C1 segment of cervical spinal cord (tissue), 14 donors: ENCODE data around the gene IL17RD.
"Not testable (repeated sequence)": the region's sequence is repeated elsewhere in the genome, so short reads cannot be mapped to it uniquely, and the experiment has no call there.

ENCODE experiments used
- DNase-seq, 14 donors: peaks; one replicate each; lab custom pipeline; 2025; lab: John Stamatoyannopoulos, UW

IL17RD gene

DNA sequence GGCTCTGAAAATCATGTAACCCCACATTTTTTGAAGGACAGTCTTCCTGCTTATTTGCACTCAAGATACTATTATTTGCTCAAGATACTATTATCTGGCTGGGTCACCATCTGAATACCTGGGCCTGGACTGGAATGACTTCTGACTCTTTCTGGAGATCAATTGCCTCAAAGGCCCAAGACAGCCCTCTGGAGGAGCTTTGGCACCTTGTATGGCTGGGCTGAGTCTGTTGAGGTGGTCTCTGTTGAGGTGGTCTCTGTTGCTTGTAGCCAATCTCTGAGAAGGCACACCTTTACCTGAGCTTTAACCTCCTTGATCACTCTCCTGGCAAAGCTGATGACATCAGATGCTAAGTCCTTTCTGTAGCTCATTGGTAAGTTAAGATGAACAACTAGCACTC is 71.7 kb downstream of the IL17RD start:
- DNase-seq = no peak

DNA sequence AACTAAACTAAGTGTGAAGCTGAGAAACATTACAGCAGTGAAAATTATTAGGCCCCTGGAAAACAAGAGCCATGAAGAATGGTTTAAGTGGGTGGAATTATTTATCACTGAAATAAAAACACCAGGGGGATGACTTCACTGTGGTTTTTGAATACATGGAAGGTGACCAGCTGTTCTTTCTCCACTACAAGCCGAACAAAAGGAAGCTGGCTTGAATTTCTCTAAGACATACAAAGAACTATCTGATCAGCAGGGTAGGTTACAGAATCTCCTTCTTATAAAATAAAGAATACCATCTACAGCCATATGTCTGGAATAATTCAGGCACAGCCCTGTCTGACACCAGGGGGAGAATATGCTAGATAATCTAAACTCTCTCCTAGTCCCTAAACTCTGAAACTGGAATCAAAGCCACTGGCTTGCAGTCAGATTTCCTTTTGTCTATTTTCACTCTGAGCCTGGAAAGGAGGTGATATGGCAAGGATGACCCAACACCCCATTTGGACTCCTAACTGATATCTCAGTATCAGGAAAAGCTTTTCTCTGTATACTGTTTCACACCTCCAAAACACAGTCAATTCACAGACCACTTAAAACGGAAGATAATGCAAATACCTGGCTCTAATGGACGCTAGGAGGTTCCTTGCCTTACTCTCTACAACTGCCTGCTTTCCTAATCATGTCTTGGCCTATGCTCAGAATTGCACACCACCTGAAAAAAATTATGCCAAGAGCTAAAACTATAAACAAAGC is 73.5 kb downstream of the IL17RD start:
- no peak for DNase-seq

DNA sequence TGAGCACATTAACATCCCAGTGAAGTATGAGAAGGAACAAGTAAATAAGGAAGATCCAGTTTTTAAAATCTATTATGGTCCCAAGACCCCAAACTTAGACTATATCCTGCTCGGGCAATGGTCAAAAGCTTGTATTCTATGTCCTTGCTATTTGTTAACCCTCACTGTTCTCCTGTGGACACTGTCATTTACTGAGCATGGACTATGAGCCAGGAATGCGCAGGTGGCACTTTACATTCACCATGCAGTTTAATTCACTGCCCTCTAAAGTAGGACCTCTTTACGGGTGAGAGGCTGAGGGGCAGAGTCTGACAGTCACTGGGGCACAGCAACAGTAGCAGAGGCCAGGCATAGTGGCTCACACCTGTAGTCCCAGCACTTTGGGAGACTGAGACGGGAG is 76.1 kb downstream of the IL17RD start:
- no peak for DNase-seq

DNA sequence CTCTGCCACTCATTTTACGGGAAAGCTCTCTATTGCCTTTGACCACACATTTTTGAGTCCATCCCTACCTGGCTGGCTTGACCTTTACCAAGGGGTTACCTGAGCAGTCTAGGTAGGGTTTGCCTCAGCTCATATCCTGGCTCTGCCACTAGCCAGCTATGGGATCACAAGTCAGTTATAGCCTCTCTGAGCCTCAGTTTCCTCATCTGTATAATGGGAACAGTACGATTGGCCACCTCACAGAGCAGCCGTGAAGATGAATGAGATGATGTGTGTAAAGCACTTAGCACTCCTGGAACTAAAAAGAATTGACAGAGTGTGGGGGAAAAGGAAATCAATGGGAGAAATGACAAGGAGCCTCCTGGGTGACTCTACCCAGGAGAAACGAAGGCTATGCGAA is 76.7 kb downstream of the IL17RD start:
- DNase-seq = no peak

DNA sequence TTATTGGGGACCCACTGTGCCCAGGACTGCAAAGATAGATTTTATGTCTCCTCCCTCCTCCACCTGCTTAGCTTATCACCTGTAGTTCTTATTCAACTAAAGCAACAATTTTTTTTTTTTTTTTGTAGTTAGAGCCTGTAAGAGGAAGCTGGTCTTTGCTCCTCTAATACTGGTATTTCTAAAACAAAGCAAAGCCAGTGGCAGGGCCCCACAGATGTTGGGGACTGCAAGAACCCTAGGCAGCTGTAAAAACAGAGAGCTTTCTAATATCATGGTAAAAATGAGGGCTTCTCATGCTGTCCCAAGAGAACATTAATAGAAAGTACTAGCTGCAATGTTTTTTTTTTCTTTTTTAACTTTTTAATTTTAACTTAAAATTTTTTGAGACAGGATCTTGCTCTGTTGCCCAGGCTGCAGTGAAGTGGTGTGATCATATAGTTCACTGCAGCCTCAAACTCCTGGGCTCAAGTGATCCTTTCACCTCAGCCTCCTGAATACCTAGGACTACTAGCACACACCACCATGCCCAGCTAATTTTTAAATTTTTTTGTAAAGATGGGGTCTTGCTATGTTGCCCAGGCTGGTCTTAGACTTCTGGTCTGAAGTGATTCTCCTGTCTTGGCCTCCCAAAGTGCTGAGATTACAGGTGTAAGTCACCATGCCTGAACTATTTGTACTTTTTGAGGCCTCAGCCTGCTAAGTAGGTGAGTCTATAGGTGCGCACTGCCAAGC is 77.6 kb downstream of the IL17RD start:
- no peak for DNase-seq

DNA sequence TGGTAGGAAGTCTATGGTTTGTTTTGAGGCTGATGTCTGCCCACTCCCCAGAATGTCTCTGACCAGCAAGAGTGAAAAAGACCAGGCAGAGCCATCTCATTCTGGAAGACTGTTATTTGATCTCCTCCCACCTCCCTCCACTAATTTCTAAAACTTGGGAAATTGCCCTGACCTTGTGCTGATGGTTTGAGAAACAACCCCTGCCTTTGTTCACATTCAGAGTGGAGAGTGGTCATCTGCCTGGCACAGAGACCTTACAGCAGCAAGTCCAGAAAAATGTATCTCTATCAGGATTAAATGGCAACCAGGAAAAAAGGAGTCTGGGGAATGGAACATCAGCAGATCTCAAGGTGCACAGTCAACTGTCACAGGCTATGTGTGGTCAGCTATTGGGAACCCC is 79.0 kb downstream of the IL17RD start:
- DNase-seq = peak in 6 of 14 donors; percentile 4 to 42 (median 19)

DNA sequence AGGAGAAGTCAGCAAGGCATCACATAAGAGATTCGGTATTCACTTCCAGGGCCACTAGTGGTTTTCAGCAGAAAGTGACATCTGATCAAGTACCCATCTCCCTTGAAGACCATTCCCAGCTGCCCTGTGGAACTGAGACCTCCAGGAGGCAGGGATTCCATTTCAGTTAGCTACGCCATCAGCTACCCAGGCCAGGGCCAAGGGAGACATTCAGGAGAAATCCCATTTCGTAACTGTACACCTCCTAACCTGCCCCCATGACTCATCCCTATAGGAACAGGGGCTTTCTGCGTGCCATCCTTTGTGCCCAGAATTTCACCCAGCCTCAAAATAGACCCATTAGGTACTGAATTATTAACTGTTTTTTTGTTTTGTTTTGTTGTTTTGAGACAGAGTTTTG is 79.9 kb downstream of the IL17RD start:
- DNase-seq = no peak

DNA sequence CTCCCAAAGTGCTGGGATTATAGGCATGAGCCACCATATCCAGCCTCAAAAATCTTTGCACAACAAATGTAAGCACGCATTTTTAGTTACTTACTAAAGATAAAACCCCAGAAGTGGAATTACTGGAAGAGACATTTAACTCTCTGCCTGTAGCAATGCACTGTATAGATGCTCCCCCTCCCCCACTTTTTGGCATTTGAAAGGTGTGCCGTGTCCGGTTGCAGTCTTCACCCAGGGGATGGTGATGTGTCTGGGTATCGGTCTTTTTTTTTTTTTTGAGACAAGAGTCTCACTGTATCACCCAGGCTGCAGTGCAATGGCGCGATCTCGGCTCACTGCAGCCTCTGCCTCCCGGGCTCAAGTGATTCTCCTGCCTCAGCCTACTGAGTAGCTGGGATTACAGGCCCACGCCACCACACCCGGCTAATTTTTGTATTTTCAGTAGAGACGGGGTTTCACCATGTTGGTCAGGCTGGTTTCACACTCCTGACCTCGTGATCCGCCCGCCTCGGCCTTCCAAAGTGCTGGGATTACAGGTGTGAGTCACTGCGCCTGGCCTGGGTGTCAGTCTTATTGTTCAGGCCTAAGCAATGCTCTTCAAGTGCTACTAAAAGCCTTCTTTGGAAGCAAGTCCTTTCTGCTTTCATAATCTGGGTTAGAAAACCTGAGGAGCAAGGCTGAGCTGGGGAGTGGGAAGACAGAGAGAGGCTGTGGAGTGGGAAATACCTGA is 81.7 kb downstream of the IL17RD start:
- DNase-seq = not testable (repeated sequence)

DNA sequence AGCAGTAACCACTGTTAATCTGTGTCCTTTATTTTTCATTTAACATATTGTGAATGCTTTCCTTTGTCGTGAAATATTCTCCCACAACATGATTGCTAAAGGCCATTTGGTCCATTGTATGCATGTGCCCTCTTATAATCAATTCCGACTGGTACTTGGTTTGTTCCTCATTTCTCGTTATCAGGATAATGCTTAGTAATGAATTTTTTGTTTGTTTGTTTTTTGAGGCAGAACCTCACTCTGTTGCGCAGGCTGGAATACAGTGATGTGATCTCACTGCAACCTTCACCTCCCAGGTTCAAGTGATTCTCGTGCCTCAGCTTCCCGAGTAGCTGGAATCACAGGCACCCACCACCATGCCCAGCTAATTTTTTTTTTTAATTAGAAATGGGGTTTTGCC is 82.7 kb downstream of the IL17RD start:
- no peak for DNase-seq

DNA sequence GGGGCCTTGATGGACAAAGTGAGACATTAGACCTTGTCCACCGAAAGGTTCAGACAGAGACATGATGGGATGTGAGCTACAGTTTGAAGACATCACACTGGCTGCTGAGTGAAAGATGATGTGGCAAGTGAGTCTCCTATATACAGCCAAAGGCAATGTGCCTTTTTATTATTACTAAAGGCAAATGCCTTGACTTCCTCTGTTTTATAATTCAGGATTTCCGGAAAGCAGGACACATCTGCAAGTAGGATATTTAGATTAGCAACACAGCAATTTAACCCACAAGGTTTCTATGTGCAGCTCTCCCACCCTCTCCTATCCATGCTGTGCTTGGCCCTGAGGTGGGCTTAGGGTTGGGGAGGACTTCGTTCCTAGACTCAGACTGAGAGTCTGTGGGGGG is 84.0 kb downstream of the IL17RD start:
- DNase-seq = no peak

DNA sequence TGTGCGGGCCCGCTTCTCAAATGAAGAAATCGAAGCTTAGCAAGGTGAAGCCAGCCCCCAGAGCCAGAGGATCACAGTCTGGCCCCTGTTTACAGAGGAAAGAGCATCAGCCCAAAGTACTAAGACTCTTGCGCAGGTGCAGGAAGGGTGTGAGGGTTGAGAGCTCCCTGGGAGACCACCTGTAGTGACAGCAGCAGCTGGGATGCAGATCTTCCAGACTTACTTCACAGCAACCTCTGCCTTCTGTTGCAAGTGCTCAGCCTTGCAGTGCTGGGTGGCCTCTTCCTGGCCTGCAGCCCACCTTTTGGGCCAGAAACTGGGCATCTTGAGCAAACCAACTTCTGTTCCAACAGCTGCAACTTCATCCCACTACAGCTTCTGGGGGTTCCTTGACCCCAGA is 85.0 kb downstream of the IL17RD start:
- no peak for DNase-seq

DNA sequence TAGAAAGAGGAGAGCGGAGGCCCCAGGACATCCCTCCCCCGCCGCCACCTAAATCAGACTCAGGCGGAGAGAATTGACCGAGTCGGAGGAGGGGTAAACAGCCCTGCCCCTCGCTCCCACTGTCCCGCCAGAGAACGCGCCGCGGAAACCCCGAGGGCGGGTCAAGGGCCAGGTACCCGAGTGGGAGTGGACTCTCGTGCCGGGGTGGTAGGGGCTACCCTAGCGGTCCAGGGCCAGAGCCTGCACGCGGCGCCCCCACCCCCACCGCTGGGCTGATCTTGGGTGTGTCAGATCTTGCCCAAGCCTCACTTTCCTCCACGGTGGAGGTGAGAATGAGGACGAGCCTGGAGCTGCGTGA is 85.7 kb downstream of the IL17RD start:
- DNase-seq = no peak

DNA sequence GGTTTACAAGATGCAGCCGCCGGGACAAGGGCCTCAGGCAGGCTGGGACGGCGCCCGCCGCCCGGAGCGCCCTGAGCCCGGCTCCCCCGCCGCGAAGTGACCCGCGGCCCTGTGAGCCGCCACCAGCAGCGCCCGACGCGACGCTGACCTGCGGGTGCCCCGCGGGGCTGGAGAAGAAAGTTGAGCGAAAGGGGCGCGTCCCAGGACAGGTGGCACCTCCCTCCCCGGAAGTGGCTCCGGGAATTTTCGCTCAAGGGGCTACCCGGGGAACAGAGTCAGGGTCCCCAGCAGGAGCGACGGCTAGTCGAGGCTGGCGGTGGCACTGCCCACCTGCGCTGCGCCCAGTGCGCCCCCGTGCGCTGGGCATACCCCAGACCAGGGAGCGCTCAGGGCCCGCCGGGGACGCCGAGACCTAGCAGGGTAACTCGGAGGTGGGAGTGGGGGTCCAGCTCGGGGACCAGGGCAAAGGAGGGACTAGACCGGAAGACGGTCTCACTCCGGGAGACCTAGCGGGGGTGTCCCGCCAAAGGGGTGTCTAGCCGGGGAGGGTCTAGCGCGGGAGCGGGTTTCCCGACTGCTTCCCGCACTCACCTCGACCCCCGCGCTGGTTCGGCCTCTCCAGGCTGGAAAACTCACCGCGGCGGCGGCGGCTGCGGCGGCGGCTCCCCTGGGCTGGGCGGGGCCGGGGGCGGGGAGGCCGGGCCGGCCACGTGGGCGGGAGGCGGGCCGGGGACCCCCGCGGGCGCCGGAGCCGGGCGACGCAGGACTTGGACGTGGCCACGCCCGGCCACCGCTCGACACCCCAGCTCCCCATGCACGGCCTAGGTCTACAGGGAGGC is 86.3 kb downstream of the IL17RD start:
- DNase-seq = peak in 9 of 14 donors; percentile 16 to 64 (median 36)

DNA sequence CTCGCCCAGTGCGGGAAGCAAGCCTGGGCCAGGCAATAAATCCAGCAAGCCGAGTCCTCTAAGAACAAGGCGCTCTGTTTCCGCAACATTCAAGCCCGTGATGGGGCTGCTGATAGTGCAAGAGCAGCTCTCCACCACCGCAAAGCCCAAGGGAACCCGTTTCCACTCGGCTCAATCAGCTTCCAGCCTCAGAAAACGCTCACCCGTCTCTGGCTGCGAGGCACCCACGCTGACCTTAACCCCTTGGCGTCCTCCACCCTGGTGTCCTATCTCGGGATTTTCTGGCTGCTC is 86.9 kb downstream of the IL17RD start:
- peak in 6 of 14 donors; percentile 24 to 58 (median 41) for DNase-seq

DNA sequence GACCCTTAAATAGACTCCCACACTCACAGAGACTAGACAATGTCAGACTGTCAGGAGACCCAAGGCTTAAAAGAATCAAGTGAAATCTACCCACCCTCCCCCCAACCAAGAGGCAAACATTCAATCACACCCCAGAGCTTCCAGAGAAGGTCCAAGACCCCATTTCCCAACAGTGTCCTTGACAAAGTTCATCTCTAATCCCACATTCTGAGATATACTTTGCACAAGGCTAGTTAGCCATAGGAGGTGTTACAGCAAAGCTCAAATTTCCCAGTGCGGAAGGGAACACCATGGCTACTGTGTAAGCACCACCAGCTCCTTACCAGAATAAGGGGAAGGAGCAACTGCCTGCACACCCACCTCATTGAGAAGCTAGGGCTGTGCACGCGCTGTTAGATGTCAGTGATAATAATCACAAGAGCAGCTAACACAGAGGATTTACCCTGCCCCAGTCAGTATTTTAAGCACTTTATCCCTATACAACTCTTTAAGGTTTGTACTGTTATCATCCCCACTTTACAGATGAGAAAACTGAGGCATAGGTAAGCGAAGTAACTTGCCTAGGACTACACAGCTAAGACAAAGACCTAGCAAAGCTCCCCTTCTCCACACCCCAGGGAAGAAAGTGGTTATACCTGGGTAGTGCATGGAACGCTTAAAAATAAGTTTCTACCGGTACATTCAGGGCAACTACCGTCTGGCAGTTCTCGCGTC is 87.4 kb downstream of the IL17RD start:
- no peak for DNase-seq

DNA sequence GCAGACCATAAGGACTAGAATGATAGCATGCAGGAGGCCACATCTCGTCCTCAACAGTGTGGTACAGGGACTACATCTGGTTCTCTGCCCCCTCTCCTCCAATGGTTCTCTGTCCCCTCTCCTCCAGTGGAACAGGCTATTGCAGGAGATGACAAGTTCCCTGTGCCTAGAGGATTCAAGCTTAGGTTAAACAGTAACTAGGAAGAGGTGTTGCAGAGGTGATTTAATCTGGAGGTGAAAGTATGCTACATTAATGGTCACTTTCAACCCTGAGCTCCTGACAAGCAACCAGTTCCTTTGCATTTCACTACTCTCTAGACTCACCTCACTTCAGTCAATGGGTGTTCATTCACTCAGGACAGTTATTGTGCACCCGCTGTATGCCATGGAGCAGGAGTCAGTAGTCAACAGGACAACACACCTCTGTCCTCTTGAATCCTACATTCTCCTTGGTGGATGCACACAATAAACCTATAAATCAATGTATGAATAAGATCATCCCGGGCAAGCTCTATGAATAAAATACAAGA is 88.7 kb downstream of the IL17RD start:
- no peak for DNase-seq

DNA sequence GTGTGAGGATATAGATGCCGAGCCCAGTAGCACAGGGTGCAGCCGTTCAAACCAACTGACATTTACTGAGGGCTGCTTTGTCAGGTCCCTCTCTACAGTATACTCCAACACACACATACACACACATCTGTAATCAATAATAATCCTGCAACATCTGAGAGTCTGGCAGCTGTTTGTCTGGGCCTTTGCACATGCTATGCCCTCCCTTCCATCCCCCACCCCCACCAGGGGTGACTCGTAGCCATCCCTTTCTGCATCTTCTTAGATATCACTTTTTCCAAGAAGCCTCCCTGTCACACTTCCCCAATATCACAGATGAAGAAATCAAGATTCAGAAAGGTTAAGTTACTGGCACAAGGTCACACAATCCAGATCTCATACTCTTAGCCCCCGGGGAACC is 91.0 kb downstream of the IL17RD start:
- no peak for DNase-seq

DNA sequence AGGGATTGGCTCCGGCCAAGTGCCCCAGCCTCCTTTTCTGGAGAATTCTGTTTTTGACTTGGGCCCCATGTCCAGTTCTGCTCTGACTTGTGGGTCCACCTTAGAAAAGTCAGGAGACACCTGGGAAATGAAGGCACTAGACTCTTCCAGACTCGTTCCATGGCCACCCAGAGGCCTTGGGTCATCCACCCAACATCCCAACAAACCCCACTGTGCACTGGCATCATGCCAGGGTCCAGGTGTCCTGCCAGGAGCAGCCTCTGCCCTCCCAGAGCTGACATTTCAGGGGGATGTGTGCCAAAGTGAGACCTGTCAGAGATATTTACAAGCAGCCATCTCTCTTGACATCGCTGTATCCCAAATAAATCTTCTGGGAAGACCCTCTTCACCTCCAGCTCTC is 91.5 kb downstream of the IL17RD start:
- no peak for DNase-seq

DNA sequence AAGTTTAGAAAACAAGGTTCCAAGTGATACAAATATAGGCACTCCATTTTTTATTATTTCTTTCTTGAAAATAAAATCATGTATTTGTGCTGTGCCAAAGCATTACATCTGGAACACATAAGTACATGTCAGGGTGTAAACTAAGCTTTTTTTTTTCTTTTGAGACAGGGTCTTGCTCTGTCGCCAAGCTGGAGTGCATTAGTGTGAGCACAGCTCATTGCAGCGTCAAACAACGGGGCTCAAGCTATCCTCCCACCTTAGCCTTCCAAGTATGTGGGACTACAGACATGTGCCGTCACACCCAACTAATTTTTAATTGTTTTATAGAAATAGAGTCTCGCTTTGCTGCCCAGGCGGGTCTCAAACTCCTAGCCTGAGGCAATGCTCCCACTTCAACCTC is 95.7 kb downstream of the IL17RD start:
- no peak for DNase-seq

DNA sequence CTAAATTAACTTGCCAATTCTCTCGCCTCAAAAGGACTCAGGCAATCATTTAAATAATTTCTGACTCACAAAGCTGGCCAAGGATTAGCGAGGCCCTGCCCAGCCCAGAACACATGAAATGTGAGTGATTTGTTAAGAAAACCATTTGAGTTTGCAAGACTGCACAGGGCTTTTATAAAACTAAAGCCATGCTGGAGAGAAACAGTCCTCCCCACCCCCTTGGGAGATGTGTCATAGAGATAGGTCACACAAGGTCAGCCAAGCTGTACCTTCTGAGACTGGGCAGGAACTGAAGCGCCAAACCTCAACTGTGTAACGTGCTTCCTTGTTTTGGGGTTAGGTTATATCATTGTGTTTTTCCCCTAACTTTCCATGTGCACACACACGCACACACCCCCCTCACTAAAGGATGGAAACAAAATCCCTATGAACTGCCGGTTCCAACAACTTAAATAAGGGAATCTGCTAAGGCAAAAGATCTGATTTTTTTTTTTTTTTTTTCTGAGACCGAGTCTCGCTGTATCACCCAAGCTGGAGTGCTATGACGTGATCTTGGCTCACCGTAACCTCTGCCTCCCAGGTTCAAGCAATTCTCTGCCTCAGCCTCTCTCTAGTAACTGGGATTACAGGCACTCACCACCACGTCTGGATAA is 96.6 kb downstream of the IL17RD start:
- peak in 3 of 14 donors; percentile 7 to 47 (median 13) for DNase-seq

DNA sequence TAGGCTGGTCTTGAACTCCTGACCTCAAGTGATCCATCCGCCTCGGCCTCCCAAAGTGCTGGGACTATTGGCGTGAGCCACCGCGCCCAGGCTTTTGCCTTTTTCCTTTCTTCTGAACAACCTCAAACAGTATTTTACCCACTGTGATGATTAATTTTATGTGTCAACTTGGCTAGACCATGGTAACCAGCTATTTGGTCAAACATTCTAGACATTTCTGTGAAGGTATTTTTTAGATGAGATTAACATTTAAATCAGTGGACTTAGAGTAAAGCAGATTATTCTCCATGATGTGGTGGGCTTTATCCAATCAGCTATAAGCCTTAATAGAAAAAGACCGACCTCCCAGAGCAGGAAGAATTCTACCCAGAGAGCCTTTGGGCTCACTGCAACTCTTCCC is 98.7 kb downstream of the IL17RD start:
- no peak for DNase-seq
